DOHH2 (cell line): ENCODE measurements around the gene MOAP1.

Experiments used
- CTCF ChIP-seq: fragments of 200-600 bp; sonication (generic); IDR thresholded peaks from one replicate; pipeline ENCODE4 v1.5.1; 2014; ENCODE audit warnings: antibody characterized with exemption, mild to moderate bottlenecking, low read depth, low read length; ENCODE audit not compliant: poor library complexity, severe bottlenecking
- EZH2phosphoT487 ChIP-seq: fragments of 200-600 bp; sonication (generic); IDR thresholded peaks from 2 replicates; pipeline ENCODE4 v1.6.1; 2017; ENCODE audit warnings: borderline replicate concordance, mild to moderate bottlenecking, antibody characterized with exemption, low read length, moderate library complexity, mixed read lengths

GRCh38 chr14:93228550-93228949 is 43.9 kb upstream of the MOAP1 start:
- TF ChIP-seq CTCF, result no peak
- no peak for TF ChIP-seq EZH2phosphoT487
